ENCODE measurements around the gene MRPS26.

DNA sequence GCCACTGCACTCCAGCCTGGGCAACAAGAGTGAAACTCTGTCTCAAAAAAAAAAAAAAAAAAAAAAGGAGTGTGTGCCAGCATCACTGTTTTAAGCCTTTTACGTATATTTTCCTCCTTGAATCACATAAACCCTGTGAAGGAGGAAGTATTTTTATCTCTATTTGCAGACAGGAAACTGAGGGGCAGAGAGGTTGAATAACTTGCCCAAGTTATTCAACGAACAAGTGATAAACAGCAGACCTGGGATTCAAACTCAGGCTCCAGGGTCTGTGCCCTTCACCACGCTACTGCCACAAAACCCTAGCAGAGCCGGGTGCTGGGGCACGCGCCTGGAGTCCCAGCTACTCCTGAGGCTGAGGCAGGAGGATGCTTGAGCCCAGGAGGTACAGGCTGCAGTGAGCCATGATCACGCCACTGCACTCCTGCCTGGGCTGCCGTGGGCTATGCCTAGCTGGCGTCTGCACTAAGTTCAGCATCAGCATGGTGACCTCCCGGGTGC lies 48.1 kb downstream of the MRPS26 start:
- TF ChIP-seq CTCF (IDR thresholded peaks at IDR 0.05; ENCODE audit: insufficient read depth, low read depth, low read length), result no peak
- no peak for TF ChIP-seq EZH2 (IDR thresholded peaks at IDR 0.05; ENCODE audit: insufficient read depth, low read length)
